HG02763 (cell line): ENCODE data around the gene KLC4.
"Not testable (repeated sequence)": the region's sequence is repeated elsewhere in the genome, so short reads cannot be mapped to it uniquely, and the experiment has no call there.

Experiments
- ATAC-seq: cut with Tn5 transposase; IDR thresholded peaks from one replicate; pipeline ENCODE4 v1.9.1; 2021; ENCODE audit warnings: mild to moderate bottlenecking, moderate library complexity; ENCODE audit not compliant: unreplicated experiment

The KLC4 gene

DNA sequence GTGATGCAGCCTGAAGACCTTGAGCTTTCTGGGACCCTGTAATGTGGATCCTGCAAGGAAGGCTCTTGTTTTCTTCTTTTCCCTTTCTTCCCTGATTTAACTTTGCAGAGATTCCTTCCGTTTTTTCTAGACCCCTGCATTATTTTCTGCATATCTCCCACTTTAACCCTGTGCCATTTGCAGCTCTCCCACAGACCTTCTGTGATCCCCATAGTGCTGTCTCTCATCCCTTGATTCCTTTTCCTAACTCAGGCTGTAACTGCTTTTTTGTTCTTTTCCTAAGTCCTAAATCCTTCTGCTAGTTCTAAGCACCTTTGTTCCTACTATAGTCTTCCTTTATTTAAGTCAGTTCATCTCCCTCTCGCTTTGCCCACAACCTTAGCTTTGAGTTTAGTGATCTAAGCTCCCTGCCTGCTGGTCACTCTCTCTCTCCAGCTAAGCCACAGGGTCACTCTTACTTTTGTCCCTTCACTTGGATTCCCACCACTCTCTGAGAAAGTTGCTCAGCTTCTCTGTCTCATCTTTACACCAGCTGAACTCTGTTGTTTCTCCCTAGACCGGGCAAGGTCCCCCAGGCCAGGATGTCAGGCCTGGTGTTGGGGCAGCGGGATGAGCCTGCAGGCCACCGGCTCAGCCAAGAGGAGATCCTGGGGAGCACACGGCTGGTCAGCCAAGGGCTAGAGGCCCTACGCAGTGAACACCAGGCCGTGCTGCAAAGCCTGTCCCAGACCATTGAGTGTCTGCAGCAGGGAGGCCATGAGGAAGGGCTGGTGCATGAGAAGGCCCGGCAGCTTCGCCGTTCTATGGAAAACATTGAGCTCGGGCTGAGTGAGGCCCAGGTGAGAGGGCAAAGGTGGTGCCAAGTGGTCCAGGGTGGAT is 1.6 kb downstream of the KLC4 start:
- ATAC-seq: no peak

DNA sequence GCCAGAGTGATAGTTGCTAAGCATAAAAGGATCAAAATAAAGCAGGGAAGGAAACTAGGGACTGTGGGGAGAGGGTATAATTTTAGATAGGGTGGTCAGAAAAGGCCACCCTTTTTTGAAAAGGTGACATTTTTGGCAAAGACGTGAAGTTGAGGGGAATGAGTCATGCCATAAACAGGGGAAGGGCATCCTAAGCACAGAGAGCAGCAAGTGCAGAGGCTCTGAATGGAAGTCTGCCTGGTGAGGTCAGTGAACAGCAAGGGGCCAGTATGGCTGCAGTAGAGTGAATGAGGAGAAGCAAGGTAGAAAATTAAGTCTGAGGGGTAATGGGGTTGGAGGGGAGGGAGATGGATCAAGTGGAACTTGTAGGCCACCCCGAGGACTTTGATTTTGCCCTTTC is 2.4 kb downstream of the KLC4 start:
- ATAC-seq: no peak

DNA sequence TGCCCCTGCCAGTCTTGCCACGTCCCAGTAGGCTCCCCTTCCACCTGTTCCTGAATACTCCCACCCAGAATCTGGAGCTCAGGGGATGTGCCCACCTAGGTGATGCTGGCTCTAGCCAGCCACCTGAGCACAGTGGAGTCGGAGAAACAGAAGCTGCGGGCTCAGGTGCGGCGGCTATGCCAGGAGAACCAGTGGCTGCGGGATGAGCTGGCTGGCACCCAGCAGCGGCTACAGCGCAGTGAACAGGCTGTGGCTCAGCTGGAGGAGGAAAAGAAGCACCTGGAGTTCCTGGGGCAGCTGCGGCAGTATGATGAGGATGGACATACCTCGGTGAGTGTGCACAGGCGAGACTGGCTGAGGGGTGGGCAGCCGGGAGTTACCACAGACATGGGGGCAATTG is 3.4 kb downstream of the KLC4 start:
- no peak for ATAC-seq

DNA sequence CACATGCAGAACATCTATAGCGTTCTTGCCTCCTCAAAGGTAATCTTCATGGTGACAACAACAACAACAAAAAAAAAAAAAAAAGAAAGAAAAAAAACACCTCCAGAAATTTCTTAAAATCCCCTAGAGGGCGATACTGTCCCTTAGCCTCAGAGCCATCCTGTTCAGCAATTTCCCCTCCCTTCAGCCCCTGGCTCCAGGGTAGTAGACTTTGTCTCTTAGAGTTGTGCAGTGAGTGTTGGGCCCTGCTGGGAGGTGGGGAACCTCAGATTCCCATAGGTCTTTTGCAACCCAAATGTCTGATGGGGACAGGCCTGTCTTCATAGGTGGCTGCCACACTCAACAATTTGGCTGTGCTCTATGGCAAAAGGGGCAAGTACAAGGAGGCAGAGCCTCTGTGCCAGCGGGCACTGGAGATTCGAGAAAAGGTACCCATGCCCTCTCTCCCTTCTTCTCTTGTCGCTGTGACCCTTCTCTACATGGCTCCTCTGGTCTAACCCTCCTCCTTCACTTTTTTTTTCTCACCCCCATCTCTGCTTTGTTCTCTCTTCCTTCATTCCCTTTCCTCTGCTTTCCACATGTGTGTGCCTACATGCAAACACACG is 10.7 kb downstream of the KLC4 start:
- no peak for ATAC-seq

DNA sequence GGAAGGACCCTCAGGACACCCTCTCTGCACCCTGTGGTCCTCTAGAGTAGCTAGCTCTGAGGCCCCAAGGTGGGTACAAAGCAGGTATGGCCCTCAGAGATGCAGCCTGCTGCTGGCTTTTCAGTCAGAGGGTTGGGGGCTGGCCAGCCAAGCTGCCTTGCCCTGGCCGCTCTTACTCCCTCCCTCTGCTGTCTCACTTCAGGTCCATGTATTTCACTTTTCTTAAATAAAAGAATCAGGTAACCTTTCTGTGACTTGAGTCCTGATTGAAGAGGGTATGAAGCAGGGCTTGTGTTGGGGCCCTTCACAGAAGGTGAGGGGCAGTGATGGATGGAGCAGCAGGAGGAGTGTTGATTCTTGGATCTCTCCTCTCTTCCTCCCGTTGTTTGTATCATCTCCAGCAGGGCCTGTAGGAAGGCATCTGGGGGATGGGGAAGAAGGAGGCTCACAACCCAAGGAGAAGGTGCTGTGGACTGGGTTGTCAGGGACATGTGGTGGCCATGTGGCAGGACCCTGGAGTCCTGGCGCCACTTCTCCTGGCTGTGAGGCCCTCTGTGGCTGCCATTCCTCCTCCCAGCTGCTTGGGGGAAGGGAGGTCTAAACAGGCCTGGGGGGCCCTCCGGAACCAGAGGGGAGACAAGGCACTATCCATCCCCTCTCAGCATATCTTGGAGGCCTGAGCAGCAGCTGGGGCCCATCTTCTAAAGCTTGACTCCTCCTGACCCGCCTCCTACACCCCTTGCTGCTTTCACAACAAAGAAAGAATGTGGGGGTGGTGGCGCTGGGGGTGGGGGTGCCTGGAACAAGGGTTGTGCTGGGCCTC is 15.6 kb downstream of the KLC4 start:
- no peak for ATAC-seq

DNA sequence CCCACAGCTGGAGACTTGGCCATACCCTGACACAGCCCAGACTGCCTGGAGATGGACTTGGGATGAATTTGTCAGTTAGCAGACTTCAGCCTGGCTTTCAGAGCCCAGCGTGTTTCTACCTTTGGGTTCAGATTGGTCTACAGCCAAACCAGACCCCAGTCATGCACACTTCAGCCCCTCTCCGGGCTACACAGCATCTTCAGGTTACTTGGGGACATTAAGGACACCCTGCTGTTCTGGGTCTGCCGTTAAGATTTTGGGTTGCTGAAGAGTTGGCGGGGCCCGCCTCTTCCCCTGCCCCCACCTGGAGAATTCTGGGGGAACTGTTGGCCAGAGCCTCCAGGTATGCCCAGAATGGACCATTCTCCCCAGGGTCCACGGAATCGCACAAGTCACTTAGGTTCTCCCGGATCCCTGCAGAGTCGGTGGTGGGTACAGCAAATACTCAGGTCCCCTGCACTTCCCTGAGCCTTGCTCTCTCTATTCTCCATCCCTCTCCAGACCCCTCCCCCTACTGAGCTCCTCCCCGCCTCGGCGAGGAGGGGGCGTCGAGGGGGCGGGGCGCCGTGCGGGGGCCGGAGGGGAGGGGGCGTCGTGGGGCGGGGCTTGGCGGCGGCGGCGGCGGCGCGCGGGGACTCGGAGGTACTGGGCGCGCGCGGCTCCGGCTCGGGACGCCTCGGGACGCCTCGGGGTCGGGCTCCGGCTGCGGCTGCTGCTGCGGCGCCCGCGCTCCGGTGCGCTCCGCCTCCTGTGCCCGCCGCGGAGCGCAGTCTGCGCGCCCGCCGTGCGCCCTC is 16.4 kb downstream of the KLC4 start, which contains the start of gene PTK7:
Gene PTK7, plus strand, starts transcription at position 645 of the 794 bp plus-strand sequence. CDS start 175 bp downstream, outside the sequence.
- ATAC-seq: no peak

DNA sequence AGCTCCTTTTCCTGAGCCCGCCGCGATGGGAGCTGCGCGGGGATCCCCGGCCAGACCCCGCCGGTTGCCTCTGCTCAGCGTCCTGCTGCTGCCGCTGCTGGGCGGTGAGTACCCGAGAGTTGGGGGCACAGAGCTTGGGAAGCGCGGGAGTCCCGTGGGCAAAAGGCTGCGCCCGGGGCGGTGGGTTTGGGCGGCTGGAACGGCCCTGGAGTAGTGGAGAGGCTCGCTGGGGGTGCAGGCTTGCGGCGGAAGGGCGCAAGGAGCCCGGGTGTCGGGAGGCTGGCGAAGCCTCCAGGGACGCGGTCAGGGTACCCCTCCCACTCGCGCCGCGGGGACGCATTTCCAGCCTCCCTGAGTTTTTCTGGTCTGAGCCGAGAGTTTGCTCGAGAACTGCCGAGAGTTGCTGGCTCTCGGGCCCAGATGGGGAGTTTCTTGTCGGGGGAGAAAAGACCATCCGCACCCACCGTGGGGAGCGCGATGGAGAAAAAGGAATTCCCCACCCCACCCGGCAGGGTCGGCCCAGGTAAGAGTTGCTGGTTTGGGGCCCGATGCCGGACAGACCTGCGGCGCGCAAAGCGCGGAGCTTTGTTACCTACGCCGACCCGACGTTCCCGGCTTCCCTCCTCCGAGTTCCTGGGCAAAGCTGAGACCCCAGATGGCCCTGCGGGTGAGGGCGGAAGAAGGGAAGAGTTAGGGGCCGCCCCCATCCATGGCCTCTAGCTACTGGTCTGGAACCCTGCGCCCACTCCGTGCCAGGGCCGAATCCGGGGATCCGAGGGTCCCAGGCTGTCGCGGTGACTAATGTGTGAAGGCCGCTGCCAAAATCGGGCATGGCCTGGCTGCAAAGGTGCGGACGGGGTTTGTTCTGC is 17.3 kb downstream of the KLC4 start:
- ATAC-seq: no peak

DNA sequence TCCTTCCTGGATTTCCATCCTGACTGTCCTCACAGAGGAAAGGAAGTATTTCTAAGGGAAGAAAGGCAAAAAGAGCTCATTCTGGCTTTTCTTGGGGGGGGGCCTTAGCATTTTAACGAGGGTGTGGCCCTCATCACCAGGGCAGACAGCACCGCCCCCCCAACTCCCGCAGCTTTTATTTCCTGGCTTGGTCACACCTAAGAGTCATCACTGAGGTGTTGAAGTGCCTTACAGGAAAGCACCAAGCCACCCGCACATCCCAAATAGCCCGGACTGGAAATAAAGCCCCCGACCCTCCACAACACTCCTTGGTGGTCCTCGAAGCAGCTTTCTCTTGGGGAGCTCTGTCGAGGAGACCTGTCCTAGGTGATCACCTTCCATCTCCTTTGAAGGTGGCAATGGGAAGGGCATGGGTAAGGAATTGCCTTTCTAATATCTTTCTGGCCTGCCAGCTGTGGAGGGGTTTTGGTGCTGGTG is 17.9 kb downstream of the KLC4 start:
- no peak for ATAC-seq

DNA sequence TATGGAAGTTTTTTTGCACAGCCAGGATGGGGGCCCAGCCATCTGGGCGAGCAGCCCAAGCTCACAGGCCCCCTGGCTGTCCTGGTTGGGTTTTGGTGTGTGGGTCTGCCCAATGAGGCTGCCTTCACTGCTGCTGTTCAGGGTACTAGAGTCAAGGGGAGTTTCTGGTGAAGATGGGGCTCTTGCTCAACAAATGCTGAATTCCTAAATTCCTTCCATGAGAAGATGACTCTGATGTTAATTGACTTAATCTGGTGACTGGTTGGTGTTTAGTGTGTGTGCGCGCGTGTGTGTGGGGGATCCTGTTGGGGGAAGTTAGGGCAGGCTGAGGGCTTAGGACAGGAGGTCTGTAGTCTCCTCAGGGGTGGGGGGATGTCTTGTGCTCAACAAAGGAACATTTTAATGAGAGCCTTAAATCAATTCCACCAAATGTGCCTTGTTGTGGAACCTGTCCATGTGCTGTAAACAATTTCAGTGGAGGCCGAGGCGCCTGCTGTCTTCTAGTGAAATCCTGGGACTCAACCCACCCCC is 18.6 kb downstream of the KLC4 start:
- no peak for ATAC-seq

DNA sequence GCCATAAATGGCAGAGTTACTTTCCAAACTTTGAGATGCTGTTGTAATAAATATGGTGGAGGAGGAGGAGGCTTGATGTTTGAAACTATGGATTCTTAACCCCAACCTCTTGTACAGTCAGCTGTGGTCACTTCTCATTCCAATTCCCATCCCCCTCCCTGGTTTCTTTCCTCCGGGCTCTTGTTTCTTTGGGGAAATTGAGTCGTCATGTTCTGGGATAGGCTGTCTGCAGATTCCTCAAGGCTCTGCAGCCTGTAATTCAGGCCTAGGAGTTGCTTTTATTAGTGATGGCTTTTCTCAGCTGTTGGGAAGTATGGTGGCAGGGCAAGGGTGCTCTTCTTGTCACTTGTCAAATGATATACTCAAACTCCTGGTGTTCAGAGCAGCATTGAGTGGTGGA is 19.3 kb downstream of the KLC4 start:
- ATAC-seq: no peak

DNA sequence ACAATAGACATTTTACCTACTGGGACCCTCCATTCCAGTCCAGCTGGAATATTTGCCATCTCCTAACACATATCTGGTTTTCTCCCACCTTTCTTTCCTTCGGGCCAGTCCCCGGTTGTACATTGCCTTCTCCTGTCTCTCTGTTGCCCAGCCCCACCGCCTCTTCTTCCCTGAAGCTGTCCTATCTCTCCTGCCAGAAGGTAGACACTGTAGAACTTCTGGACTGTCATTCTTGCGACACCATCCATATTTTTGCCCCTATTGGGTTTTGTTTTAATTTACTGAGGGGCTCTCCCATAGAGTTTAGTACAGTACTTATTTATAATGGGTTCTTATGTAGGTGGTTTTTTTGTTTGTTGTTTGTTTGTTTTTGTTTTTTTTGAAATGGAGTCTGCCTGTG is 21.6 kb downstream of the KLC4 start:
- ATAC-seq: no peak

DNA sequence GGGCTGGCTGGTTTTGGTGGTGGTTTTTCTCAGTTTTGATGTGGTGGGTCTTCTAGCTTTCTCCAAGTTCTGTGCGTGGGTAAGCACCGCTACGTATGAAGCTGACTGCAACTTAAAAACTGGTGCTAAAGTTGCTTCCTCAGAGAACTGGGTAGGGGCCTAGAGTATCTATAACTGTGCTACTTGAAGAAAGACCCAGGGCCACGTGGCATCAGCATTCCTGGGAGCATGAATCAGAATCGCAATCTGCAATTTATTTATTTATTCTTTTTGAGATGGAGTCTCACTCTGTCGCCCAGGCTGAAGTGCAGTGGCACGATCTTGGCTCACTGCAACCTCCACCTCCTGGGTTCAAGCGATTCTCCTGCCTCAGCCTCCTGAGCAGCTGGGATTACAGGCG is 22.5 kb downstream of the KLC4 start:
- not testable (repeated sequence) for ATAC-seq

DNA sequence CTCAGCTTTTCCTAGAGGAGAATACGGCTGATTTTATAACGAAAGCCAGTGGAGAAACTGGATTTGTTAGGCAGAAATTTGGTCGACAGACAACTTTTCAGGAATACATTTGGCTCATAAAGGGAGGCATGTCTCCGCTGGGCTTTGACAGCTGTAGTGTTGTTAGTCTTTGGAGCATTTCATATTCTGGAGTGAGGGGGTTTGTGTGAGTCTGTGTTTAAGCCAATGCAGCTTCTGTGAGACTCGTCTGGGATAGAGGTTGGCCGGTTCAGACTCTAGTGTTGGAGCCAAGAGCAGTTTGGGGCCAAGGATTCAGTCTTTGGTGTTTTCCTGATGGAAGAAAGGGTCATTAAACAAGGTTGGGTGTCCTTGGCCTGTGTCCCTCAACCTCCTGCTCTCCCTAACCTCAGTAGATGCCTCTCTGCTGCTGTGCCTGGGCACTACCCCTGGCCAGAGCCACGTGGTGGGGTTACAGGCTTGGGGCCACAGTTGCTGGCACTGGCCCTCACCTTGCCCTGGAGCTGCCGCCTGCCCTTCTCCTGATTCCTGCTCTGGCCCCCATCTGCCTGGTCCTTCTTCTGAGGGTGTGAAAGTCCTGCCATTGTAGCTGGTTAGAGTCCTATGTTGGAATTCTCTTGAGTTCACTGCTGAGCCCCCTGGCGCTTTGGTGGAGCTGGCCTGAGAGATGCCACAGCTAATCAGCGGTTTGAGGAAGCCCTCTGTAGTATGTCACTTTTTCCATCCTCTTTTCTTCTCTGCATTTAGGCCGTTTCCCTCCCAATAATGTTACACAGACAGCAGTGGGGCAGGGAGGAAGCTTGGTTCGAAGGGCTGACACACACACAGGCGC is 23.6 kb downstream of the KLC4 start:
- ATAC-seq: no peak

DNA sequence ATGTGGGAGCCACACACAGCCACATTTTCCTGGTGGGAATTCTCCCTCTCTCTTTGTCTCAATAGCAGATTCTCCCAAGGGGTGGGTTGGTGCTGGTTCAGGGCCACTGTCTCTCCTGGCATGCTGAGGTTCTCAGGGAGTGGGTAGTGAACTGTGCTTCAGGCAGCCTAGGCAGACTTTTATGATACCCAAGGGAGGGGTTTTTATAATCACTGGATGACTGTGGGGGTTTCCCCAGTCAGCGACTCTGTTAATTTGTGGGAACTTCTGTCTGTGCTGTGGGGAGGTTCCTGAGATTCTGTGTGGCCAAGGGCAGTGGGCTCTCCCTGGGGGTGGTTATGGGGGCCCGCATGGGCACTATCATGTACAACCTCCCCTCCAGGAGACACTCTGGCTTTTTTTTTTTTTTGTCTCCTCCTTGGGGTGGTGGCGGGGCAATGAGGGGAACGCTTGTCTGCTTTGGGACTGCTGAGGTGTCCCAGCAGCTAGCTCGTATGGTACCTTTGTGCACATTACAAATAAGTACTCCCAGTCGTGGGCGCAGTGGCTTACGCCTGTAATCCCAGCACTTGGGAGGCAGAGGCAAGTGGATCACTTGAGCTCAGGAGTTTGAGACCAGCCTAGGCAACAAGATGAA is 26.7 kb downstream of the KLC4 start:
- no peak for ATAC-seq

DNA sequence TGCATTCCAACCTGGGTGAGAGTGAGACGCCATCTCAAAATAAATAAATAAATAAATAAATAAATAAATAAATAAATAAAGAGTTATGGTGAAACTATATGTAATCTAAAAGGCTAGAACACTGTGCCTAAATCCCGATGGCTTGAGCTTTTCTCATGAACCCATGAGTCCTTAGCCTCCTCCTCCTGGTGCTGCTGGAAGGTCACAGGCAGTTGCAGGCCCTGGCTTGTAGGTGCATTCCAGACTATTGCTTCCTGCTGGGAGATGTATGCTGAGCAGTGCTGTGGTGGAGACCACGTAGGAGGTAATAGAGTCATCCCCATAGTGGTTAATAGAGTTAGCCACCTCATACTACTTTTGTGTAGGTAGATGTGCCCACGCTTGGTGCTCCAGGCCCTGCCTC is 29.2 kb downstream of the KLC4 start:
- ATAC-seq: no peak

DNA sequence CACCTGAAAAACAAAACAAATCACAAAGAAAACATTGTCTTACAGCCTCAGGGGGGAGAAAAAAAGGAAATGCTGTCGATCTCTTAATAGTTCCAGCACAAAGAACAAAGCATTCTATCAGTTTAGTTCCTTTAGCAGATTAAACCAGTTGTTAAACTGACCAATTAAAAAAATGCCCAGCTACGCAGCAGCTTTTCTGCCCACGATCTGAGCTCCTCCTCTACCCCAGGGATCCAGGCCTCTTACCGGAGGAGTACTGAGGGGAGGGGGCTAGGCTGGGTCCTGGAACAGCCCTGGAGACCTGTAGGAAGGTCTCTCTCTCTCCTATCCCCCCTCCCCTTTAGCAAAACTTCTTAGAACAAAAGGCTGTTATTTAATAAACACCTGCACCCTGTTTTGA is 30.0 kb downstream of the KLC4 start:
- ATAC-seq: no peak

DNA sequence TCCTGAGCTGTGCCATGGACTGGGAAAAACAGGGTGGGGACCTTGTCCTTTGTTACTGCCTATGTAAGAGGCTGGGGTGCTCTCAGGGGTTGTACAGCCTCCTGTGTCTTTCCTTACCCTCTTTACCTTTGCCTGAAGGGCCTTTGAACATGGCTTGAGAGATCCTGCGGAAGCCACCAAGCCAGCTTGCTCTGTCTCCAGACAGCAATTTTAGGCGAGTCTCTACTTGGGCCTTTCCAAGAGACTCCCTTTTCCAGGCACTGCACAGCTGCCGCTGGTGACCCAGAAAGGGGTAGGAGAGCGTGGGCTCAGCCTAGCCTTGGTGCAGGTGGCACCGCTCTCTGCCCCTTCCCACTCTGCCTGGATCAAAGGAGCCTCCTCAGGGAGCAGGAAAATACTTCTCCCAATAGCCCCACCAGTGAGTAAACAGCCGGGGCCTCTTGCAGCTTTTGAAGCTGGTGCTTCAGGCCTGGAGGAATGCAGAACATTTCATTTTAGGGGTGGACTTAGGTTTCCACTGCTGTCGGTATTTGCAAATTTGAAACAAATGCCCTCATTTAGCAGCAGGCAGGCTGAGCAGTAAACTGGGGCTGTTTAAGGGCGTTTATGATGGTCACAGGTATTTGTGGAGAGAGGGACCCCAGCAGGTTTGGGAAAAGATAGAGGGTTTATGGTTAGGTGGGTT is 30.6 kb downstream of the KLC4 start:
- no peak for ATAC-seq
